GM11168 (cell line): ENCODE data around the gene ARHGEF25.

ENCODE experiments used
- in situ Hi-C: fragments of 300-500 bp; cut with MboI; formaldehyde crosslinking; loops from one replicate; pipeline ENCODE4 v1.12.0; 2022; ENCODE audit warnings: low sequenced_read_pairs; ENCODE audit not compliant: unreplicated experiment

Gene ARHGEF25

DNA sequence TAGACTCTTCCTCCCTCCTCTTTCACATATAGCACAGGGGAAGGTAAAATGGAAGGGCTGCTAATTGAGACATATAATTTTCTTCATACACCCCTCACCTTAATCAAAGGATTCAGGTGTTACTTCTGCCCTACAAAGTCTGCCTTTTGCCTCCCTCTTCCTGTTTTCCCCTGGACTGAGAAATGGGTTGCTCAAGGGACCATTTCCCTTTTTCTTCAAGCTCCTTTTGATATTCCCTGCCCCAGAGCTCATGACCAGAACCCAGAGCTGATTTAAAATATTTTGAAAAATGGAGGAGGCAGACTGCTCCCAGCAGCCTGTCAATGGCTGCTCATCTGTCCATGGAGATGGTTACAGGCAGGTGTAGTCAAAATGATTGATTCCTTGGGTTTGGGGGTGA is 26.5 kb upstream of the ARHGEF25 start:
- in situ Hi-C loops = loop anchor here (5.0 kb wide), 1 partner anchor 38 kb away; no protein-coding TSS in a partner anchor

DNA sequence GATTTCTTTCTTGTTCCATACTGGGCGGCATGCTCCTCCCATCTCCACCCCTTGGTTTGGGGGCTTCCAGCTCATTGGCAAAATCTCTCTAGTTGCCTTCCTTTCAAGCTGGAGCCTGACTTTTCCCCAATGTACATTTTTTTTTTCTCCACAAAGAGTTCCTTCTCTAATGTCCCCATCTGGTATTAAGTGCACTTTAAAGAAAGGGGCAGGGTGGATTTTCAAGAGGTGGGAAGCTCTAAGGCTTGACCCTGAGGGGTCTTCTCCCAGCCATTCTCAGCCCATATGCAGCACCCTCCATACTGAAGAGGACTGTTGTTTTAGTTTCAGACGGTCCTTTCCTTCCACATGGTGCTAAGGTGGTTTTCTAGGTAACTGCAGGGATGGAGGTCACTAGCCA is 26.1 kb upstream of the ARHGEF25 start:
- in situ Hi-C loops = loop anchor here (5.0 kb wide), 1 partner anchor 37 kb away; no protein-coding TSS in a partner anchor

DNA sequence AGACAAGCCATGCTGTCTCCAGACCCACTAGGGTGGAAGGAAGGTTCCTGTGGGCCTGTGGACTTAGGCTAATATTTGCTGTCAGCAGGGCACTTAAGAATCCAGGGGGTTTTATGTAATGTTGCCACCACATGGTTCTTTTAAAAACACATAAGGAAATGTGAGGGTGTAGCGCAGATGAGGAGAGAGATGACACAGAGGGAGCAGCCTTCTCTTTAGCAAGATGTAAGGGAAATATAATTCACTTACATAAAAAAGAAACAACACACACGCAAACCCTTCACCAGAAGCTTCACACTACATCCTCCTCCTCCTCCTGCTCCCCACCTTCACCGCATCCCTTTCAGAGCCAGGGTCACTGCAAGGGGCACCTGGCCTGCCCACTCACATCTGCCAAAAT is 25.1 kb upstream of the ARHGEF25 start:
- in situ Hi-C loops = loop anchor here (5.0 kb wide), 1 partner anchor 36 kb away; no protein-coding TSS in a partner anchor

DNA sequence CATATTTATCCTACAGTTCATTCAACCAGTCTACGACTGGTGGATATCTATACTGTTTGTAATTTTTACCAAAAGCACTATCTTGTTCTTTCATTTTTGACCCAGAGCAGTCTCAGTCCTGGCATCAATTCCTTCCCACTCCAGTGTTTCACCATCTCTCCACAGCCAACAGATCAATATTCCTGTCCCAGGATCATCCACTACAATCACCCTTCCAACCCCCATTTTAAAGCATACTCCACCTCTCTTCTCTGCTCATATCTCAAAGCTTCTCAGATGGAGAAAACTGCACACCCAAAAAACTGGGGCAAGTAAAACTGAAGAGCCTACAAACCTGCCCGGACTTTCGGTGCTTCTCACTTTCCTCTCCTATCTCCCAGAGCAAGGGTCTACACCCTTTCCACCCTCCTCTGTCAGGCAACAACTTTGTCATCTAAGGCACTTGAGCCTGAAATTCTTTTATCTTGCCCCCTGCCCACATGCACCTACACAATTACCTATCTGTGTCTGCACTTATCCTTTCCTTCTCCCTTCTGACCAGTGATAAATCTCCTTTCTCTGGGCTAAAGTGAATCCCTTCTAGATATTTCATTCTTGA is 24.3 kb upstream of the ARHGEF25 start:
- in situ Hi-C loops = loop anchor here (5.0 kb wide), 1 partner anchor 35 kb away; no protein-coding TSS in a partner anchor

DNA sequence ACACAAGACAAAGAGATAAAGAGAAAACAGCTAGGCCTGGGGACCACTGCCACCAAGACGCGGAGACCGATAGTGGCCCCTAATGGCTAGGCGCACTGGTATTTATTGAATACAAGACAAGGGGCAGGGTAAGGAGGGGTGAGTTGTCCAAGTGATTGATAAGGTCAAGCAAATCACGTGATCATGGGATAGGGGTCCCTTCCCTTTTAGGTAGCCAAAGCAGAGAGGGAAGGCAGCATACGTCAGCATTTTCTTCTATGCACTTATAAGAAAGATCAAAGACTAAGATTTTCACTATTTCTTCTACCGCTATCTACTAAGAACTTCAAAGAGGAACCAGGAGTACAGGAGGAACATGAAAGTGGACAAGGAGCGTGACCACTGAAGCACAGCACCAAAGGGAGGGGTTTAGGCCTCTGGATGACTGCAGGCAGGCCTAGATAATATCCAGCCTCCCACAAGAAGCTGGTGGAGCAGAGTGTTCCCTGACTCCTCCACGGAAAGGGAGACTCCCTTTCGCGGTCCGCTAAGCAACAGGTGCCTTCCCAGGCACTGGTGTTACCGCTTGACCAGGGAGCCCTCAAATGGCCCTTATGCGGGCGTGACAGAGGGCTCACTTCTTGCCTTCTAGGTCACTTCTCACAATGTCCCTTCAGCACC is 22.2 kb upstream of the ARHGEF25 start:
- in situ Hi-C loops = loop anchor here (5.0 kb wide), 1 partner anchor 33 kb away; no protein-coding TSS in a partner anchor

DNA sequence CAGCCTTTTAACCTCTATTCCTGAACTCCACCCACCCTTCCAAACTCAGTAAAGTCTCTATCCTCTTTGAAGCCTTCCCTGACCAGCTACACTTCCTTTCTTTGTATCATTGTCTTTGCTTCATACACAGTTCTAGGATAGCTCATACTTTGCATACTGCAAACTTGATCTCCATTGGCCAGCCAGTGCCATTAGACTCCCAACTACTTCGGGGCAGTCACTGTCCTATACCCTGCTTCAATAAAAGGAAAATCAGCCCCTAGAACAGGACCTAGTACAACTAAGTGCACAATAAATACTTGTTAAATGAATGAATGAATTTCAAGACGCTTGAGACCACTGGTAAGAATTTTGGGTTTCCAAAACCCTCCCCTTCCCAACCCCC is 20.8 kb upstream of the ARHGEF25 start:
- in situ Hi-C loops = no loop called here

DNA sequence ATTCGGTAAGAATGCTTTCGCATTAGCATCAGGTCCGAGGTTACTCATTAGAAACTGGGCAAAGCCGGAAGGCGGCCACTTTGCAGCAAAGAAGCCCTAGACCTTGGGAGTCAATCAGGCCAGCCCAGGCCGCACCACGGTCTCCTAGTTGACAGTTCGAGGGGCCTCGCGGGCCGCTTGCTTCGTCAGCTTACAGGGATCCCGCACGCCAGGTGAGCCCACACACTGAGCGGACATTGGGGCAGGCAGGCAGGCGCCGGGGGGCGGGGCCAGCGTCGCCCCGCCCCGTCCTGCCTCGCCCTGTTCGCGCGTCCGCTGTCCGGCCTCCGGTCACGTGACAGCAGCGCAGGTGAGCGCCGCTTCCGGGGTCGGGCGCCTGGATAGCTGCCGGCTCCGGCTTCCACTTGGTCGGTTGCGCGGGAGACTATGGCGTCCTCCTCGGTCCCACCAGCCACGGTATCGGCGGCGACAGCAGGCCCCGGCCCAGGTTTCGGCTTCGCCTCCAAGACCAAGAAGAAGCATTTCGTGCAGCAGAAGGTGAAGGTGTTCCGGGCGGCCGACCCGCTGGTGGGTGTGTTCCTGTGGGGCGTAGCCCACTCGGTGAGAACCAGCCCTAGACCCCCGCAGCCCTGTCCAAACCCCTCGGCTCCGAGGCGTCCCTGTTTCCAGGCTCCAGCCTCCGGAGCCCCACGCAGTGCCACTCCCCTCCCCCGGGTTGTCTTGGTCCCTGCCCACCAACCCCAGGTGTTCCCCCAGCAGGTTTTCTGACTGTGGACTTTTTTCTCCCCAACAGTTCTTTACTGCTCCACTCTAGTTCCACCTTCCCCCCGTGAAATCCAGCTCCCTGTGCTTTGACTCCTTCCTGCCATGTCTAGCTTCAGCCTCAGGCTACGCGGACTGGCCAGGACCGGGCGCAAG is 20.1 kb upstream of the ARHGEF25 start, which contains the start of gene PIP4K2C:
Gene PIP4K2C, plus strand, starts transcription at position 329 of the 918 bp plus-strand sequence. Its CDS starts 98 bp downstream, at position 427.
- in situ Hi-C loops = no loop called here

DNA sequence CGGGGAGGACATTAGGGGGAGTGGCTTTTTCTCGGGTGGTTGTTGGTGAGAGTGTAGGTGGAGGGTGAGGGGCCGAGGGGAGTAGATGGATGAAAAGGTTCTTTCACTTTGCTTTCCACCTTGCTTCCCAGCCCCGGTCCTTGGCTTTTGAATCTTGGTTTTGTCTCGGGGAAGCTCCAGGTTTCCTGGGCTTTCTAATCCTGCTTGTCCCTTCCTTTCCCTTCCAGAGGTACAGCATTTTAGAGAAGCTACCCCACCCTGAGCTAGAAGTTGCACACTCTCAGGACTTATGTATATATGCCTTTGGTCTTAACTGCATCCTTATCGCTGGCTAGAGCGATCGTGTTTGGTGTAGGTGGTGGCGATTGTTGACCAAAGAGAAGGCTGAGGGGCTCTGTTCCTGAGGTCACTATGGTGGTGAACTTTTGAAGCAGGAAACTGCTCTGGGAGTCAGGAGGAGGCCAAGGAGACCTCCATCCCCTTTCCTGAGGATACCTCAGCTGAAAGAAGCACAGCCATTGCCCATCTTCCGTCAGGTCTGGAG is 19.4 kb upstream of the ARHGEF25 start:
- in situ Hi-C loops = no loop called here

DNA sequence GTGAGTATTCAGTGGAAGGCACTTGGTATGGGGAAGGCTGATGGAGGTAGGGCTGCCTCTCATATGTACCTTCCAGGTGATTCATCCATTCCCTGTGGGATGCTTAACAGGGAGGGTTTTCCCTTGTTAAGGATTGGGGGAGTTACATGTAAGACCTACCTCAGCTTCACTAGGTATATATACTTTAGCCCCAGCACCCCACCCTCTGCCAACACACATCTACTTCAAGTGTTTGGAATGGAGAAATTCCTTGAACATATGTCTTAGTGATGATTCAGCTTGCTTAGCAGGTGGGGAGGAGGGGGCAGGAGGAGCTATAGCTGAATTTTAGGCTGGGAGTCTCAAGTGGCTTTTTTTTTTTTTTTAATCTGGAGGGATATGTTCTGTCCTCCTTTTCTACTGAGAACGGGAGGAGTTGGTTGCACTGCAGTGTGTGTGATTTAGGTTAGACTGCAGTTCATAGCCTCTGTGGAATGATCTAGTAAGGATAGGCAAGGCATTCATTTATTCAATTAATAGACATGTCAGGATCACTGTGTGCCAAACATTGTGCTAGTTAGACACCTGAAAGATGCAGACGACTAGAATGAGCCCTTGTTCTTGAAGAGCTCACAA is 18.6 kb upstream of the ARHGEF25 start:
- in situ Hi-C loops = no loop called here

DNA sequence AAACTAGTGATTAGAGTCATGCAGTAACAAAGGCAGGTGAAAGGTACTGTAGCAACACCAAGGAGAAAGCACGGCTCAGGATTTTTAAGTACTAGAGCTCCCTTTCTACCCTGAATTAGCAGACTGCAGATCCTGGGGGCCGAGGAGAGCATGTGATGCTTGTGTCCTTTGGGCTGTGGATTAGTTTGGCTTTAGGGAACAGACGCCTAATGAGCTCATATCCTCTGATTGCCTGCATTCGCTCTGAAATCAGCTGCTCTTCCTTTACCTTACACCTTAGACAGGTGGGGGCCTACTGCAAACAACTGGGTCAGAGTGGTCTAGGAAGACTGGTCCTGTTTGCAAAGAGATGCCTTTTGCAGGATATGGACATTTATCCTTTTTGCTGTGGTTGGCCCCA is 18.0 kb upstream of the ARHGEF25 start:
- in situ Hi-C loops = no loop called here

DNA sequence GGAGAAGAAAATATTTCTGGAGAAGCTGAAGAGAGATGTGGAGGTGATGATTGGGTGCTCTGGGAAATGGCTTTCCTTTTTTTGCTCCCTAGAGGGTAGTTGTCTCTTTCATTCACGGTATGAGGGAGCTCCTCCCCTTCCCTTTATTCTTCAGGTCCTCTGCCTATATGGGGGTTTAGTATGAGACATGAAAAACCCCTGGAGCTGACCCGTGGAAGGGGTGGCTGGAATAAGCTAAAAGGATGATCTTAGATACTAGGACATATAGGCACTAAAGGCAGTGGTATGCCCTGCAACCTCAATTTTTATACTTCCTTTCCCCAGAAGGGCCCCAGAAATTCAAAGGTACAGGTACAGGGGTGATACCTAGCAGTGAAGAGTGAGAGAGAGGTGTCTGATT is 10.8 kb upstream of the ARHGEF25 start:
- in situ Hi-C loops = no loop called here

DNA sequence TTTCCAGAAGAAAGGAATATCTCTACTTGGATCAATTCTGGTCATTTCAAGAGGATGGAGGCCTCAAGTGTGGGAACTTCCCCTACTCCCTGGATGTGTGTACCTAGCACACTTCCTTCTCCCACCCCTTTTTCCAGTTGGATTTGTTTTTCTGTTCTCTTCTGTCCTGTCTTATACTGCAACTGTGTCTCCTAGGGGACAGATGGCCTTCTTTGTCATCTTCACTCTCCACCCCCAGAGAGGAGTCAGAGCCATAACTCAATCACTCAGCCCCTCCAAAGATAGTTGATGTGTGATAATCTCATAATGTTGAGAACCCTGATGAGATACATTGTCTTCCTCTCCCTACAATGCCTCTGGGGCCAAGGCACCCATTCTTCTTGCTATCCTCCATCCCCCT is 8.7 kb upstream of the ARHGEF25 start:
- in situ Hi-C loops = no loop called here

DNA sequence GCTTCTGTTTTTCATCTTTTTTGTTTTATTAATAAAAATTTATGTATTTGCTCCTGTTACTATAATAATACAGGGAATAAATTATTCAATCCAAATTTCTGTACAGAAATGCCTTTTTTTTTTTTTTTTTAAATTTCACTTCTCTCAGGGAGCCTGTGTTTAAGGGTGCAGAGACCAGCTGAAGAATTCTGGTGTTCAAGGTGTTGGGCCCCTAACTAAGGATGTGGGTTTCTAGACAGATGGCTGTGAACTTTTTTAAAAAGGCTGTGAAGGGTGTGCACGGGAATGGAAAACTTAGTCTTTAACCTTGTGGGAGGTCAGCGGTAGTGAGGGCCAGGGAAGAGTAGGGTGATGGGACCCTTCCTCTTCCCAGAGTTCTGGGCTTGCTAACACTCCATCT is 7.9 kb upstream of the ARHGEF25 start:
- in situ Hi-C loops = no loop called here

DNA sequence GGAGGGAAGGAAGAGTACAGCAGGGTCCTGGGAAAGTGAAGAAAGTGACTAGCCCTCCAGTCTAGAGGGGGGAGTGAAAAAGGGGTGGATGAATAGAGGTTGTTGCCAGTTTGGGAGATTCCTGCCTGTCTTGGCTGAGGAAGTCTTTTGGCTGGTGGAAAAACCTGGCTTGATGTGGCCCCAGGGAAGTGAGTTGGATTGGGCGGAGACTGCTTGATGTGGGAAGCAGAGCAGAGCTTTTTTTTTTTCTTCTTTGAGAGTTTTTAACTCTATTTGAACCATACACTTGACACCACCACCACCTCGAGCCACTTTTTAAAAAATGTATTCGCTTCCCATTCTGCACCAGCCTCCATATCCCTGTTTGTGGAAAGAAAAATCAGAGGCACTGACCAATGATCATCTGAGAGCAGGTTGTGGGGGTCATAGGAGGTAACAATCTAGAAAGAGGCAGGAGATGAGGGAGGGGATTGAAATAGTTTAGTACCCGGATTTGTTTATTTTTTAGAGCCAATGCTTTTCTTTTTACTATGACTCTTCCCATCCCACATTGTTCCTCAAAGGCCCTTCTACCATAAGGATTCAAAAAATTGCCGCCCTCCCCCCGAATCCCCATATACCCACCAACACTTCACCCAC is 7.3 kb upstream of the ARHGEF25 start:
- in situ Hi-C loops = no loop called here

DNA sequence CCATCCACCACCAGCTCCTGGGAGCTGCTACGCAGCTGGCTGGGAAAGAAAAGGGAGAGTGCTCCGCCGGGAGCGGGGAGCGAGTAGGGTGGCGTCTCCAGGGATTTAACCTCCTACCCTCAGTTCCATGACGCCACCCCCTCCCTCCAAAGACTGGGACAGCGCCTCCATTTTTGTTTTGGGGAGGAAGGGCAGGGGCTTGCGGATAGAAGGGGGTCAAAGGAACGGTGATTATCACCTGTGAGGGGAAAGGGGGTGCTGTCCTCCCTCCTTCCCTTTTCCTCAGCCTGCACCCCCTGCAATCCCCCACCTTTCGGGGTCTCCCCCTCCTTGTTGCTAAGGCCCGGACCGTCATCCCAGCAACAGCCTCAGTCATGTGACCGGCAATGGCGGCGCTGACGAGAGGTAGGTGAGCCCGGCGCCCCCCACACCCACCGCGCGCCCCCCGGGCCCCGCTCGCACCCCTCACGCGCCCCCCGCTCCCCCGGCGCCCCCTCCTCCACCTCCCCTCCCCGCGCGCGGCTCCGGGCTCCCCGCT is 6.7 kb upstream of the ARHGEF25 start, which contains the start of gene DTX3:
Gene DTX3, plus strand, starts transcription at position 371 of the 538 bp plus-strand sequence. CDS start 1,694 bp downstream, outside the sequence.
- in situ Hi-C loops = no loop called here

DNA sequence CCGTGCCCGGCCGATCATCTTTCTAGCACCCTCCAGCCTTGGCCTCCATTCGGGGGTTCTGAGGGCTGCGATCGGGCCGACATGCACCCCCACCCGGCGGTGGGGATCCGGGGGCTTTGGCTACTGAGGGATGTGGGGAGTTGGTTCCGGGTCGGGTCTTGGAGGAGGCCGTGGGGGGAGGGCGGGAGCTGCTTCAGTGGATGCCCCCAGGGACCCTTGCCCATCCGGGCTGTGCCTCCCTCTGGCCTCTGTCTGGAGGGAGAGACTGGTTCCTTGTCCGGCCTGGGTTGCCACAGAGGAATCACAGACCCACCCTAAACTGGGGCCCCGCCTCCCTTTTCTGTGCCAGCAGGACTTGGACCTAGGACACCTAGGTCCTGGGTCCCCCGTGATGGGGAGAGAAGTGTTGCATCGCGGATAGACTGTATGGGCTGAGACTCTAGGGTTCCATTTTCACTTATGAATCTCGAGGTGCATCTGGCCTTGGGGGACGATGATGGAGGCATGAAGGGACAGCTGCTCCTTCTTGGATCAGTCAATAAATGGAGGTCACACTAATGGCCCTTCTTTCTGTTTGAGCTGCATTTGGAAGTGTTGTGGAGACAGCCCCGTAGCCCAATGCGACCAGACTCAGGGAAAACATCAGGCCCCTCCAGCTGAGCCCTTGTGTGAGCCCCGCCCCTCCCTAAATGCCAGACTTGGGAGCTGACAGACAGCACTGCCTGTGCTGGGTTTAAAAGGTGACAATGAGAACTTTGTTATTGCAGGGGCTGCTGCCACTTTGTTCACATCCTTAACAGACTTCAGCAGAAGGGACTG is 6.0 kb upstream of the ARHGEF25 start:
- in situ Hi-C loops = no loop called here

DNA sequence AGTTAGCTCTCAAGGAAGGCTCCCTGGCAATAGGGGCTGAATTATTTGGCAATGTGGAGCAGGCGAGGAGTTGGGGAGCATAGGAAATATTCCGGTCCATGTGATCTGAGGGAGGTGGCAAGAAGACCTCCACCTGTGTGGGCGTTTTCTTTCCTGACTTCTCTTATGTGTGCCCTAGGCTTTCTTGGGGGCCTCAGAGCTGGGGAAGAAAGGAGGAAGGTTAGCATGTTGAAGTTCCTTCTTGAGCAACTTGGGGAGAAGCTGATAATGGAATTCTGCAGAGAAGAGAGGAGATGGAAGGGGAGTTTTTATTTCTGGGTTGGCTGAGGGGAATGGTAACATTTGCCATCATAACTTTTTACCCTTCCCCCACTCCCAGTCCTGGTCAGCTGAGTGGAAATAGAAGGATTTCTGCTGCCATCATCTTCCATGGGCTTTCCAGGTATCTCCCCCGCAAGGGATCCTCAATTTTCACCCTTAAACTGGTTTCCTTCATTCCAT is 5.4 kb upstream of the ARHGEF25 start:
- in situ Hi-C loops = no loop called here

DNA sequence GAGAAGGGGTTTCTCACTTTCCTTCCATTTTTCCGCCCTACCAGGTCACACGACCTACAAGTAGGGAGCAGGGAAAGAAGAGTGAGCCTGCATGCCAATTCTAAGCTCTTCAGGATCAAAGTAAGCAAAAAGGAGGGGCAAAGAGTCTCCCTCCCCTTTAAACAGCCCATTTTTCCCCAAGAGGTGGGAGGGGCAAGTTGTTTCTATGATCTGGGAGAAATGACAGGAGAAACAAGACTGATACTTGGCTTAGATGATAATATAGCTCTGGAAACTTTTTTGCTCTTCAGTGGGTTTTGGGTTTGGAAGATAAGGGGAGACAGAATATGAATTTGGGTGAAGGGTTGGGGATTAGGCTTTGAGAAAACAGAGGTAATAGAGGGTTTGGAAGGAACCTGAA is 4.8 kb upstream of the ARHGEF25 start:
- in situ Hi-C loops = no loop called here
